ENCODE results near the gene AMPD1. TPM values are rescaled to one million over a fixed set of nuclear protein-coding genes. Genes with fewer than 3 reads are reported as not detected.

AMPD1 gene
- total and polyA plus RNA-seq, 2 of the 13 experiments (the other 11 are each of a cell fraction or from before 2014, with no cell fraction given) = not detected

DNA sequence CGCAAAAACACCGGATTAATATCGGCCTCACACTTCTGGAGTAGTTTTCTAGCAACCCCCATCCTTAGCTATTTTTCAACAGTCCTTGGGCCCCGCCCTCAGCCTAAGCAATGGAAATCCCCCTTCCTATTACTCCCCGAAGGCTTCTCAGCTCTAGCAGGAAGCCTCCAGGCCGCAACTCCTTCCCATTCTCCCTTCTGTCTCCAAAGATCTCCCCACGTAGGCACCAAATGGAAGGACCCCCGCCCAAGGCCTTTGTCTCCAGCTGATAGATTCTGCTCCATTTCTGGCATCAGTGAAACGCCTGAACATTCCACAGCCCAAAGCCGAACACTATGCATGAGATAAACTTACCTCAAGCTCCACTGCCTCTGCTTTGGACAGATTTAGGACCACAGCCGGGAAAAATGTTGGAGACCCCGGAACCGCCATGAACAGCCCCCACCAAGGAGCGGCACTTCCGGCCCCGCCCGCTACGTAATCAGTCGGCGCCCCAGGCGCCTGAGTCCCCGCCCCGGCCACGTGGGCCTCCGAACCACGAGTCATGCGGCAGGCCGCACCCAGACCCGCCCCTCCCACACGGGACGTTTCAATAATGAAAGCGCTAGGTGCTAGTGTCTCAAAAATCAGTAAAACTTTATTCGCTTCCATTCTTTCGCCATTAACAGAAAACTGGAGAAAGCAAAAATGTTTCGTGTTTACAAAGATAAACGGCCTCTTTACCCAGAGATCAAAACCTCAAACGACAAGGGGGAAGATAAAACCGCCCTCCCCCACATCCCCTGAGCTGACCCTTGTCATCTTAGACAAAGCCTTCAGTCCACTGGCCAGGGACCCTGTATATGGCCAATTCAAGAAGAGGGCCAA lies 21.2 kb upstream of the AMPD1 start, which contains the start of gene NRAS (continued):
- peak; percentile 64; the same call in 1 of the 2 replicates for TF ChIP-seq SRF (IDR thresholded peaks at IDR 0.05; ENCODE audit: low read depth, low read length)
- 0 out of 2 replicates have a peak, but pooled peaks have one; percentile 21 for TF ChIP-seq ZNF33B (CRISPR knock-in tag; IDR thresholded peaks at IDR 0.05)
- peak; percentile 94 for TF ChIP-seq PAF1 (CRISPR knock-in tag; IDR thresholded peaks at IDR 0.05)
- peak; percentile 30; the same call in 1 of the 2 replicates for TF ChIP-seq NR2F2 (IDR thresholded peaks at IDR 0.05; ENCODE audit: borderline replicate concordance, low read depth)

DNA sequence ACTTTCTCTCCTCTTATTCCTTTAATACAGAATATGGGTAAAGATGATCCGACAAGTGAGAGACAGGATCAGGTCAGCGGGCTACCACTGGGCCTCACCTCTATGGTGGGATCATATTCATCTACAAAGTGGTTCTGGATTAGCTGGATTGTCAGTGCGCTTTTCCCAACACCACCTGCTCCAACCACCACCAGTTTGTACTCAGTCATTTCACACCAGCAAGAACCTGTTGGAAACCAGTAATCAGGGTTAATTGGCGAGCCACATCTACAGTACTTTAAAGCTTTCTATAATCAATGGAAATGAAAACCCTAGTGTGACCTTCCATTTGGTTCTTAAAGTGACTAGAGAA lies 20.6 kb upstream of the AMPD1 start:
- 7% methylated on average over 4 of the region's 4 CpGs for WGBS (ENCODE audit: low lambda C conversion rate)
- H3K36me3 ChIP-seq (replicated peaks in 1 of 2; ENCODE audit: control insufficient read depth in 1 of 2, insufficient read depth in 2 of 2, low read length in 2 of 2) = peaks cover 14 to 66% of the 10 kb centered on the region in 2 experiments
- no peak for TF ChIP-seq NR2C2 (CRISPR knock-in tag; IDR thresholded peaks at IDR 0.05; ENCODE audit: borderline replicate concordance)
- TF ChIP-seq NPAS2 (CRISPR knock-in tag; IDR thresholded peaks at IDR 0.05; ENCODE audit: borderline replicate concordance) = no peak
- TF ChIP-seq, protein P1, sequence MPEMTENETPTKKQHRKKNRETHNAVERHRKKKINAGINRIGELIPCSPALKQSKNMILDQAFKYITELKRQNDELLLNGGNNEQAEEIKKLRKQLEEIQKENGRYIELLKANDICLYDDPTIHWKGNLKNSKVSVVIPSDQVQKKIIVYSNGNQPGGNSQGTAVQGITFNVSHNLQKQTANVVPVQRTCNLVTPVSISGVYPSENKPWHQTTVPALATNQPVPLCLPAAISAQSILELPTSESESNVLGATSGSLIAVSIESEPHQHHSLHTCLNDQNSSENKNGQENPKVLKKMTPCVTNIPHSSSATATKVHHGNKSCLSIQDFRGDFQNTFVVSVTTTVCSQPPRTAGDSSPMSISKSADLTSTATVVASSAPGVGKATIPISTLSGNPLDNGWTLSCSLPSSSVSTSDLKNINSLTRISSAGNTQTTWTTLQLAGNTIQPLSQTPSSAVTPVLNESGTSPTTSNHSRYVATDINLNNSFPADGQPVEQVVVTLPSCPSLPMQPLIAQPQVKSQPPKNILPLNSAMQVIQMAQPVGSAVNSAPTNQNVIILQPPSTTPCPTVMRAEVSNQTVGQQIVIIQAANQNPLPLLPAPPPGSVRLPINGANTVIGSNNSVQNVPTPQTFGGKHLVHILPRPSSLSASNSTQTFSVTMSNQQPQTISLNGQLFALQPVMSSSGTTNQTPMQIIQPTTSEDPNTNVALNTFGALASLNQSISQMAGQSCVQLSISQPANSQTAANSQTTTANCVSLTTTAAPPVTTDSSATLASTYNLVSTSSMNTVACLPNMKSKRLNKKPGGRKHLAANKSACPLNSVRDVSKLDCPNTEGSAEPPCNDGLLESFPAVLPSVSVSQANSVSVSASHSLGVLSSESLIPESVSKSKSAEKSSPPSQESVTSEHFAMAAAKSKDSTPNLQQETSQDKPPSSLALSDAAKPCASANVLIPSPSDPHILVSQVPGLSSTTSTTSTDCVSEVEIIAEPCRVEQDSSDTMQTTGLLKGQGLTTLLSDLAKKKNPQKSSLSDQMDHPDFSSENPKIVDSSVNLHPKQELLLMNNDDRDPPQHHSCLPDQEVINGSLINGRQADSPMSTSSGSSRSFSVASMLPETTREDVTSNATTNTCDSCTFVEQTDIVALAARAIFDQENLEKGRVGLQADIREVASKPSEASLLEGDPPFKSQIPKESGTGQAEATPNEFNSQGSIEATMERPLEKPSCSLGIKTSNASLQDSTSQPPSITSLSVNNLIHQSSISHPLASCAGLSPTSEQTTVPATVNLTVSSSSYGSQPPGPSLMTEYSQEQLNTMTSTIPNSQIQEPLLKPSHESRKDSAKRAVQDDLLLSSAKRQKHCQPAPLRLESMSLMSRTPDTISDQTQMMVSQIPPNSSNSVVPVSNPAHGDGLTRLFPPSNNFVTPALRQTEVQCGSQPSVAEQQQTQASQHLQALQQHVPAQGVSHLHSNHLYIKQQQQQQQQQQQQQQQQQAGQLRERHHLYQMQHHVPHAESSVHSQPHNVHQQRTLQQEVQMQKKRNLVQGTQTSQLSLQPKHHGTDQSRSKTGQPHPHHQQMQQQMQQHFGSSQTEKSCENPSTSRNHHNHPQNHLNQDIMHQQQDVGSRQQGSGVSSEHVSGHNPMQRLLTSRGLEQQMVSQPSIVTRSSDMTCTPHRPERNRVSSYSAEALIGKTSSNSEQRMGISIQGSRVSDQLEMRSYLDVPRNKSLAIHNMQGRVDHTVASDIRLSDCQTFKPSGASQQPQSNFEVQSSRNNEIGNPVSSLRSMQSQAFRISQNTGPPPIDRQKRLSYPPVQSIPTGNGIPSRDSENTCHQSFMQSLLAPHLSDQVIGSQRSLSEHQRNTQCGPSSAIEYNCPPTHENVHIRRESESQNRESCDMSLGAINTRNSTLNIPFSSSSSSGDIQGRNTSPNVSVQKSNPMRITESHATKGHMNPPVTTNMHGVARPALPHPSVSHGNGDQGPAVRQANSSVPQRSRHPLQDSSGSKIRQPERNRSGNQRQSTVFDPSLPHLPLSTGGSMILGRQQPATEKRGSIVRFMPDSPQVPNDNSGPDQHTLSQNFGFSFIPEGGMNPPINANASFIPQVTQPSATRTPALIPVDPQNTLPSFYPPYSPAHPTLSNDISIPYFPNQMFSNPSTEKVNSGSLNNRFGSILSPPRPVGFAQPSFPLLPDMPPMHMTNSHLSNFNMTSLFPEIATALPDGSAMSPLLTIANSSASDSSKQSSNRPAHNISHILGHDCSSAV (CRISPR knock-in tag; IDR thresholded peaks at IDR 0.05; ENCODE audit: borderline replicate concordance) = no peak
- no peak for TF ChIP-seq SALL1 (CRISPR knock-in tag; IDR thresholded peaks at IDR 0.05)
- no peak for TF ChIP-seq ZNF605 (CRISPR knock-in tag; IDR thresholded peaks at IDR 0.05)
- TF ChIP-seq TOE1 (CRISPR knock-in tag; IDR thresholded peaks at IDR 0.05) = no peak
- TF ChIP-seq NFE2 (CRISPR knock-in tag; IDR thresholded peaks at IDR 0.05) = no peak
- no peak for TF ChIP-seq DPF2 (CRISPR knock-in tag; IDR thresholded peaks at IDR 0.05; ENCODE audit: borderline replicate concordance, low read depth)

More for the DNA sequence above, 20.6 kb upstream of the AMPD1 start:
- no peaks in the 10 kb centered on the region; a peak in 1 of 5 replicates for H3K27me3 ChIP-seq (ENCODE audit: control insufficient read depth in 1 of 2, insufficient read depth in 2 of 2, low read length in 2 of 2)
- TSS peak; percentile 61 for BruUV-seq (replicated peaks)
- DNase-seq (ENCODE audit: low spot score) (no peak), ATAC-seq (peak; percentile 54), FAIRE-seq (no peak)
- H3K4me1 ChIP-seq (ENCODE audit: insufficient read depth, low read length) = peaks cover 23% of the 10 kb centered on the region
- CTCF ChIA-PET (ENCODE audit: low intra/inter-chr PET ratio, low total read pairs) = interaction anchor here (1.1 kb wide), 1 partner anchor 369 kb away, joined by 4 read pairs; no protein-coding TSS in a partner anchor
- peak overlapping the region; percentile 97 for H3K9ac ChIP-seq (ENCODE audit: insufficient read depth, low read depth, low read length)
- H2AFZ ChIP-seq (ENCODE audit: low read length) = no peak overlapping the region
- intact Hi-C loops (cut with micrococcal nuclease; ENCODE audit: unreplicated experiment) (loop anchor here (5.0 kb wide), 1 partner anchor 41 kb away; the partner anchor contains the start of gene CSDE1), in situ Hi-C loops (cut with HindIII; ENCODE audit: extremely low pct_ligation_motif_present, low pct_unique_long_range_greater_than_20kb) (loop anchor here (5.0 kb wide), 1 partner anchor 36 kb away; no protein-coding TSS in a partner anchor)
- H3K4me2 ChIP-seq (ENCODE audit: low read depth, low read length) = peak overlapping the region; percentile 76
- peak overlapping the region; percentile 85 for H3K27ac ChIP-seq (ENCODE audit: extremely low read length, insufficient read depth, low read length)
- peak overlapping the region; percentile 86 to 100 (median 94) for H3K4me3 ChIP-seq (replicated peaks in 1 of 3; ENCODE audit: insufficient read depth in 1 of 3, low read depth in 2 of 3, low read length in 3 of 3)
- no peaks in the 10 kb centered on the region for H3K9me3 ChIP-seq (ENCODE audit: low read length)
- peaks cover 29% of the 10 kb centered on the region for H3K79me2 ChIP-seq (ENCODE audit: insufficient read depth, low read length)
- POLR2A ChIA-PET = interaction anchor here (0.9 to 2.8 kb wide), 4 partner anchors 9 to 205 kb away, joined by 3 to 11 read pairs (median 6); partner anchors contain the start of genes DENND2C, SIKE1 and TRIM33
- H4K20me1 ChIP-seq (ENCODE audit: insufficient read depth, low read length) = no peaks in the 10 kb centered on the region
